Bronchial epithelial cell (primary cell): ENCODE results near the gene IBA57. TPM values are rescaled to one million over a fixed set of nuclear protein-coding genes. Genes with fewer than 3 reads are reported as not detected.
A peak's percentile ranks its signal among the peaks of the same experiment; 100 is the strongest.

ENCODE experiments used
- DNase-seq: peaks from one replicate; pipeline ENCODE4 v3.0.0-alpha.2; 2010; ENCODE audit warnings: low read depth
- FAIRE-seq: peaks from 2 replicates; lab custom pipeline; 2011; peaks lifted over from hg19 to GRCh38; lab: Jason Lieb, UNC
- H3K27me3 ChIP-seq: 2 replicates; pipeline ENCODE4 v1.5.1; 2011; ENCODE audit warnings: low read length; ENCODE audit not compliant: control insufficient read depth, insufficient read depth
- H3K36me3 ChIP-seq: 2 replicates; pipeline ENCODE4 v1.5.1; 2011; ENCODE audit warnings: low read length; ENCODE audit not compliant: control insufficient read depth, insufficient read depth
- H3K4me3 ChIP-seq: 2 replicates; pipeline ENCODE4 v1.5.1; 2011; ENCODE audit warnings: mild to moderate bottlenecking, low read depth, low read length, control low read depth
- CTCF ChIP-seq: IDR thresholded peaks from 2 replicates; pipeline ENCODE4 v1.5.1; 2011; ENCODE audit warnings: mild to moderate bottlenecking, moderate library complexity, low read length, control low read depth, inconsistent platforms; ENCODE audit not compliant: insufficient read depth, severe bottlenecking
- total RNA-seq: library from RNA; depleted of rRNA; stranded (reverse); fragments of >200 nt; gene quantifications from 2 replicates; pipeline ENCODE4 v1.2.1, GENCODE V29; 2014

Gene IBA57
- total RNA-seq, 1 donor from 2014 or later, result 2.6 TPM

- Histone ChIP-seq H3K36me3 (peaks cover 4% of the 10 kb centered on the region), H3K27me3 (no peaks in the 10 kb centered on the region), H3K4me3 (no peak overlapping the region)
- DNase-seq, result peak; percentile 61
- TF ChIP-seq CTCF, result no peak
- no peak for FAIRE-seq
These were observed 28.7 kb upstream of the IBA57 start for GRCh38 chr1:228136901-228137300.

- Histone ChIP-seq H3K4me3 (peak overlapping the region; percentile 48), H3K27me3 (no peaks in the 10 kb centered on the region), H3K36me3 (peaks cover 11% of the 10 kb centered on the region)
- FAIRE-seq (no peak), DNase-seq (no peak)
- no peak for TF ChIP-seq CTCF
These were observed 26.1 kb upstream of the IBA57 start for GRCh38 chr1:228139406-228139930.

GRCh38 chr1:228139931-228140723, 25.5 kb upstream of the IBA57 start, which contains the start of gene GUK1:
TSS of gene GUK1 (plus strand) at chr1:228140279. CDS start at chr1:228140303, 24 bp downstream.
- FAIRE-seq (no peak), DNase-seq (peak; percentile 97)
- peak; percentile 36 for TF ChIP-seq CTCF
- no peaks in the 10 kb centered on the region for H3K27me3 ChIP-seq
- peaks cover 12% of the 10 kb centered on the region for H3K36me3 ChIP-seq
- peak within 1 kb of the TSS; percentile 98 for H3K4me3 ChIP-seq

GRCh38 chr1:228140724-228141225, 24.8 kb upstream of the IBA57 start:
- no peak for DNase-seq
- H3K27me3 ChIP-seq, result no peaks in the 10 kb centered on the region
- FAIRE-seq, result no peak
- H3K36me3 ChIP-seq, result peaks cover 15% of the 10 kb centered on the region
- H3K4me3 ChIP-seq, result peak overlapping the region; percentile 98
- no peak for TF ChIP-seq CTCF

GRCh38 chr1:228141226-228142044, 24.2 kb upstream of the IBA57 start:
- FAIRE-seq (no peak), DNase-seq (no peak)
- Histone ChIP-seq H3K36me3 (peaks cover 19% of the 10 kb centered on the region), H3K27me3 (no peaks in the 10 kb centered on the region), H3K4me3 (peak overlapping the region; percentile 98)
- no peak for TF ChIP-seq CTCF
